K562 (cell line): ENCODE results near the gene FUNDC2. TPM values are rescaled to one million over a fixed set of nuclear protein-coding genes. Genes with fewer than 3 reads are reported as not detected.

Experiments used
- ATAC-seq: fragments of 200-7000 bp; cut with Tn5 transposase; 3 replicates; pipeline ENCODE4 v1.9.1; 2020; ENCODE audit warnings: moderate library complexity
- BruUV-seq: library from RNA; stranded (reverse); fragments of 400-500 nt; replicated peaks from 2 replicates; lab custom pipeline; 2021; lab: Mats Ljungman, UMichigan
- CTCF ChIA-PET: fragments of 300-600 bp; formaldehyde crosslinking; extraction: SDS; loops from one replicate; lab custom pipeline; 2021; ENCODE audit warnings: low intra/inter-chr PET ratio; lab: Yijun Ruan, JAX
- POLR2A ChIA-PET: fragments of 300-600, 350-650 bp; sonication (Branson Sonifier 250); formaldehyde crosslinking; extraction: SDS; loops from one replicate; lab custom pipeline; 2021; ENCODE audit warnings: antibody characterized with exemption, inconsistent platforms; lab: Yijun Ruan, JAX
- DNase-seq, 4 experiments: peaks; one replicate each; pipeline versions ENCODE4 v3.0.0 to v3.0.0-alpha.2; 2011 to 2018; ENCODE audit warnings: low spot score in 3 of 4, mixed read lengths in 3 of 4; ENCODE audit errors: extremely low read depth in 1 of 4
- FAIRE-seq: peaks from 2 replicates; lab custom pipeline; 2011; peaks lifted over from hg19 to GRCh38; lab: Jason Lieb, UNC
- H2AFZ ChIP-seq: 2 replicates; pipeline ENCODE4 v1.6.0; 2011; ENCODE audit warnings: low read depth, low read length, control low read depth, inconsistent platforms
- H3K27ac ChIP-seq: fragments of 200-600 bp; 3 replicates; pipeline ENCODE4 v1.8.0; 2011; ENCODE audit warnings: low read depth, mild to moderate bottlenecking, control low read depth, inconsistent platforms, low read length, moderate library complexity, mixed read lengths; ENCODE audit errors: extremely low read depth
- H3K27me3 ChIP-seq, 2 experiments: fragments of 300-600 bp in 1 of 2; 2 replicates in 1 of 2; 3 replicates in 1 of 2; pipeline versions ENCODE4 v1.6.0 to v1.8.0; 2011; ENCODE audit warnings: inconsistent platforms in 2 of 2, low read length in 2 of 2, mild to moderate bottlenecking in 1 of 2, mixed read lengths in 1 of 2, moderate library complexity in 1 of 2; ENCODE audit not compliant: control insufficient read depth in 2 of 2, insufficient read depth in 2 of 2
- H3K36me3 ChIP-seq: fragments of 300-600 bp; 3 replicates; pipeline ENCODE4 v1.8.0; 2011; ENCODE audit warnings: mild to moderate bottlenecking, low read length, inconsistent platforms; ENCODE audit not compliant: control insufficient read depth, insufficient read depth
- H3K4me1 ChIP-seq, 2 experiments: fragments of 200-600 bp in 1 of 2; replicated peaks in 1 of 2; 2 replicates in 1 of 2; 3 replicates in 1 of 2; pipeline versions ENCODE4 v1.5.1 to v1.8.0; 2011; ENCODE audit warnings: inconsistent platforms in 2 of 2, low read length in 2 of 2, mild to moderate bottlenecking in 1 of 2, mixed read lengths in 1 of 2, moderate library complexity in 1 of 2; ENCODE audit not compliant: control insufficient read depth in 2 of 2, insufficient read depth in 2 of 2
- H3K4me2 ChIP-seq: 2 replicates; pipeline ENCODE4 v1.6.1; 2011; ENCODE audit warnings: low read length, control low read depth, inconsistent platforms, mixed read lengths; ENCODE audit not compliant: insufficient read depth
- H3K4me3 ChIP-seq: fragments of 200-600 bp; sonication (generic), shearing (Covaris generic); 2 replicates; pipeline ENCODE4 v1.5.1; 2016; ENCODE audit warnings: control low read depth, inconsistent platforms
- H3K79me2 ChIP-seq: fragments of 200-600 bp; 3 replicates; pipeline ENCODE4 v1.8.0; 2011; ENCODE audit warnings: low read length, inconsistent platforms; ENCODE audit not compliant: control insufficient read depth, insufficient read depth
- H3K9ac ChIP-seq, 2 experiments: 2 replicates each; pipeline versions ENCODE4 v1.6.0 to v1.6.1; 2011; ENCODE audit warnings: low read depth in 2 of 2, low read length in 2 of 2, control low read depth in 1 of 2, inconsistent platforms in 1 of 2, mild to moderate bottlenecking in 1 of 2, mixed read lengths in 1 of 2; ENCODE audit not compliant: insufficient read depth in 1 of 2
- H3K9me1 ChIP-seq: one replicate; pipeline ENCODE4 v1.6.0; 2011; ENCODE audit warnings: inconsistent platforms, mild to moderate bottlenecking, low read length, moderate library complexity; ENCODE audit not compliant: control insufficient read depth, insufficient read depth
- H3K9me3 ChIP-seq: replicated peaks from 2 replicates; pipeline ENCODE4 v1.5.1; 2011; ENCODE audit warnings: low read depth, low read length, inconsistent platforms; ENCODE audit not compliant: control insufficient read depth, insufficient read depth
- H4K20me1 ChIP-seq: replicated peaks from 2 replicates; pipeline ENCODE4 v1.6.1; 2011; ENCODE audit warnings: low read length, inconsistent platforms, mixed read lengths; ENCODE audit not compliant: control insufficient read depth, insufficient read depth
- FOXP1 ChIP-seq: sonication (generic); formaldehyde crosslinking; IDR thresholded peaks from 2 replicates; pipeline ENCODE4 v1.8.0; 2022; ENCODE audit warnings: mild to moderate bottlenecking, missing genetic modification reagents
- NFXL1 ChIP-seq: fragments of 450-650 bp; formaldehyde crosslinking; IDR thresholded peaks from 2 replicates; pipeline ENCODE4 v1.4.0; 2021; ENCODE audit warnings: mild to moderate bottlenecking
- RUNX1 ChIP-seq: sonication (generic); IDR thresholded peaks from 2 replicates; pipeline ENCODE4 v1.6.1; 2016; ENCODE audit warnings: antibody characterized with exemption, low read depth
- SMC3 ChIP-seq: conservative IDR thresholded peaks from 2 replicates; pipeline ENCODE4 v1.6.1; 2011; ENCODE audit warnings: low read depth, low read length, improper control_type of control experiment; ENCODE audit not compliant: insufficient read depth
- TAF9B ChIP-seq: fragments of 450-650 bp; IDR thresholded peaks from 2 replicates; pipeline ENCODE4 v1.6.1; 2018; ENCODE audit warnings: mild to moderate bottlenecking; ENCODE audit not compliant: partially characterized antibody
- ZNF184 ChIP-seq: sonication (generic); formaldehyde crosslinking; IDR thresholded peaks from 2 replicates; pipeline ENCODE4 v1.5.0; 2020; ENCODE audit warnings: missing genetic modification reagents
- ZNF24 ChIP-seq: fragments of 450-650 bp; IDR thresholded peaks from 2 replicates; pipeline ENCODE4 v1.6.1; 2016
- ZNF41 ChIP-seq: fragments of 250-450 bp; sonication (Bioruptor Pico); conservative IDR thresholded peaks from 2 replicates; pipeline ENCODE4 v1.4.0; 2020; ENCODE audit warnings: mild to moderate bottlenecking
- ZNF695 ChIP-seq: fragments of 450-650 bp; formaldehyde crosslinking; IDR thresholded peaks from 2 replicates; pipeline ENCODE4 v1.4.0; 2020; ENCODE audit warnings: mild to moderate bottlenecking, moderate library complexity
- ZNF766 ChIP-seq: fragments of 200-800 bp; sonication (Bioruptor generic); conservative IDR thresholded peaks from 2 replicates; pipeline ENCODE4 v1.6.1; 2016; ENCODE audit warnings: missing genetic modification characterization, missing compliant biosample characterization
- ZNF778 ChIP-seq: fragments of 450-650 bp; formaldehyde crosslinking; IDR thresholded peaks from 2 replicates; pipeline ENCODE4 v1.4.0; 2020; ENCODE audit warnings: mild to moderate bottlenecking, moderate library complexity
- WGBS: fragments of 100-300 bp; shearing (Covaris generic); methylation state at CpG from one replicate; pipeline ENCODE4 v1.1.6; 2016; ENCODE audit warnings: low coverage, mixed read lengths; ENCODE audit not compliant: insufficient coverage; ENCODE audit errors: missing lambda C conversion rate; 5-methylcytosine and 5-hydroxymethylcytosine counted together
- in situ Hi-C: fragments of 300-500 bp; cut with MboI; formaldehyde crosslinking; loops from 4 replicates; pipeline ENCODE4 v1.15.0; 2018; ENCODE audit warnings: inconsistent platforms, mixed read lengths
- intact Hi-C: fragments of 100-400 bp; cut with micrococcal nuclease; formaldehyde crosslinking; loops from 2 replicates; pipeline ENCODE4 v1.14.2; 2022
- polyA plus RNA-seq, 8 experiments: library from polyadenylated mRNA; depleted of rRNA in 4 of 8; stranded (reverse) in 5 of 8; unstranded in 3 of 8; fragments of >200 nt; fragmentation: Nextera tagmentation in 2 of 8; fragmentation: Illumina TruSeq in 1 of 8; extraction: Ambion mirVana in 2 of 8; extraction: Trizol in 1 of 8; gene quantifications; 2 replicates each; pipeline versions ENCODE4 v1.2.1 to v1.2.3, GENCODE V29; 2011 to 2014; ENCODE audit warnings: inconsistent platforms in 1 of 8, missing spikeins in 1 of 8
- total RNA-seq, 7 experiments: library from RNA; depleted of rRNA in 6 of 7; stranded (reverse); fragments of >200 nt in 6 of 7; fragmentation: Illumina TruSeq in 2 of 7; extraction: Trizol in 2 of 7; gene quantifications; 2 replicates each; pipeline versions ENCODE4 v1.2.1 to v1.2.3, GENCODE V29; 2011 to 2021; ENCODE audit warnings: low replicate concordance in 1 of 7
- TF ChIP-seq, protein P1 (sequence below): fragments of 450-650 bp; formaldehyde crosslinking; IDR thresholded peaks from 2 replicates; pipeline ENCODE4 v1.4.0; 2020; ENCODE audit warnings: mild to moderate bottlenecking, mixed read lengths
- TF ChIP-seq, protein P2 (sequence below): sonication (generic); formaldehyde crosslinking; IDR thresholded peaks from 2 replicates; pipeline ENCODE4 v1.8.0; 2023; ENCODE audit warnings: mild to moderate bottlenecking, missing genetic modification reagents
- TF ChIP-seq, protein P3 (sequence below): fragments of 250-450 bp; sonication (Bioruptor Pico); IDR thresholded peaks from 2 replicates; pipeline ENCODE4 v1.4.0; 2020; ENCODE audit warnings: borderline replicate concordance

Gene FUNDC2
- total and polyA plus RNA-seq, 9 of the 15 experiments (the other 6 are each of a cell fraction or from before 2014, with no cell fraction given): 50.6 to 235 (median 123) TPM

DNA sequence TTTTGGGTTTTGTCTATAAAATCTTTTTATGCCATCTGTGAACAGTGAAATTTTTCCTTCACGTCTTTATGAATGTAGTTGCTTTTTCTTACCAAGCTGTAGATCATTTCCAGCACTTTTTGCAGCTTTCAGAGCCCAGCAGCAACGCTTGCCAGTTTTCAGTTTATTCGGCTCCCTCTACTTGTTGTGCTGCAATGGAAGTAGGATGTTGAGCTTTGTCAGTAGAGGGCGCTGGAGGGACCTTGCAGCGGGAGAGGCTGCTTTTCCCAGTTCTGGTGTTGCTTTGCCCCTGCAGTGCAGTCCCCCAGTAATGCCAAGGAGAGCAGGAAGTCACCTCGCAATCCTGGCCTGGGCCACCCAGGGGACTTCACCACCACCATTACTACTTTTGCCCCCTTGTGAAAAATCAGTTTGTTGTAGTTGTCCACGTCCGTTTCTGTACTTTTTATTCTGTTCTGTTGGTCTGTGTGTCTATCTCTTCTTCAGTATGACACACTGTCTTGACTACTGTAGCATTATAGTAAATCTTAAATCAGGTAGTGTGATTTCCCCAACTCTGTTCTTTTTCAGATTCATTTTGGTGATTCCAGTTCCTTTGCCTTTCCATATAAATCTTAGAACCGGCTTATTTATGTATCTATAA lies 22.5 kb downstream of the FUNDC2 start:
- BruUV-seq: no TSS peak
- peak overlapping the region; percentile 19; the same call in 1 of the 3 replicates for H3K27ac ChIP-seq
- no peak overlapping the region for H3K4me3 ChIP-seq
- peaks cover 0 to 12% of the 10 kb centered on the region in 2 experiments; a peak in 2 of 5 replicates for H3K4me1 ChIP-seq
- peak; percentile 85 for FAIRE-seq
- intact Hi-C loops (no loop called here), in situ Hi-C loops (no loop called here)
- H3K9ac ChIP-seq: no peak overlapping the region
- peaks cover 18% of the 10 kb centered on the region; the same call in 2 of the 3 replicates for H3K79me2 ChIP-seq
- H3K36me3 ChIP-seq: peaks cover 31% of the 10 kb centered on the region; the same call in 2 of the 3 replicates
- 34% methylated on average over 8 of the region's 9 CpGs for WGBS
- ChIA-PET CTCF (interaction anchor here (0.9 kb wide), 1 partner anchor 62 kb away, joined by 3 read pairs; no protein-coding TSS in a partner anchor), POLR2A (interaction anchor here (1.4 kb wide), 1 partner anchor 23 kb away, joined by 3 read pairs; the partner anchor contains the start of gene BRCC3)
- ATAC-seq: peak; percentile 95
- no peaks in the 10 kb centered on the region for H3K9me1 ChIP-seq
- no peak overlapping the region for H3K4me2 ChIP-seq
- DNase-seq: peak; percentile 21 to 80 (median 42)
- 0 out of 2 replicates have a peak overlapping the region, but pooled peaks have one; percentile 2 for H2AFZ ChIP-seq
- no peaks in the 10 kb centered on the region for H3K27me3 ChIP-seq
- H3K9me3 ChIP-seq: no peaks in the 10 kb centered on the region
- H4K20me1 ChIP-seq: 0 out of 2 replicates have a peak, but pooled peaks cover 3% of the 10 kb centered on the region
- TF ChIP-seq, protein P1, sequence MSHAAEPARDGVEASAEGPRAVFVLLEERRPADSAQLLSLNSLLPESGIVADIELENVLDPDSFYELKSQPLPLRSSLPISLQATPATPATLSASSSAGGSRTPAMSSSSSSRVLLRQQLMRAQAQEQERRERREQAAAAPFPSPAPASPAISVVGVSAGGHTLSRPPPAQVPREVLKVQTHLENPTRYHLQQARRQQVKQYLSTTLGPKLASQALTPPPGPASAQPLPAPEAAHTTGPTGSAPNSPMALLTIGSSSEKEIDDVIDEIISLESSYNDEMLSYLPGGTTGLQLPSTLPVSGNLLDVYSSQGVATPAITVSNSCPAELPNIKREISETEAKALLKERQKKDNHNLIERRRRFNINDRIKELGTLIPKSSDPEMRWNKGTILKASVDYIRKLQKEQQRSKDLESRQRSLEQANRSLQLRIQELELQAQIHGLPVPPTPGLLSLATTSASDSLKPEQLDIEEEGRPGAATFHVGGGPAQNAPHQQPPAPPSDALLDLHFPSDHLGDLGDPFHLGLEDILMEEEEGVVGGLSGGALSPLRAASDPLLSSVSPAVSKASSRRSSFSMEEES: no peak
- TF ChIP-seq ZNF778 (CRISPR knock-in tag) (no peak), ZNF184 (CRISPR knock-in tag) (no peak), ZNF695 (CRISPR knock-in tag) (no peak), TAF9B (no peak), ZNF766 (no peak), ZNF24 (no peak), FOXP1 (no peak), SMC3 (0 out of 2 replicates have a peak, but pooled peaks have one; percentile 18), RUNX1 (no peak), ZNF41 (CRISPR knock-in tag) (no peak), NFXL1 (CRISPR knock-in tag) (no peak)
- TF ChIP-seq, protein P2, sequence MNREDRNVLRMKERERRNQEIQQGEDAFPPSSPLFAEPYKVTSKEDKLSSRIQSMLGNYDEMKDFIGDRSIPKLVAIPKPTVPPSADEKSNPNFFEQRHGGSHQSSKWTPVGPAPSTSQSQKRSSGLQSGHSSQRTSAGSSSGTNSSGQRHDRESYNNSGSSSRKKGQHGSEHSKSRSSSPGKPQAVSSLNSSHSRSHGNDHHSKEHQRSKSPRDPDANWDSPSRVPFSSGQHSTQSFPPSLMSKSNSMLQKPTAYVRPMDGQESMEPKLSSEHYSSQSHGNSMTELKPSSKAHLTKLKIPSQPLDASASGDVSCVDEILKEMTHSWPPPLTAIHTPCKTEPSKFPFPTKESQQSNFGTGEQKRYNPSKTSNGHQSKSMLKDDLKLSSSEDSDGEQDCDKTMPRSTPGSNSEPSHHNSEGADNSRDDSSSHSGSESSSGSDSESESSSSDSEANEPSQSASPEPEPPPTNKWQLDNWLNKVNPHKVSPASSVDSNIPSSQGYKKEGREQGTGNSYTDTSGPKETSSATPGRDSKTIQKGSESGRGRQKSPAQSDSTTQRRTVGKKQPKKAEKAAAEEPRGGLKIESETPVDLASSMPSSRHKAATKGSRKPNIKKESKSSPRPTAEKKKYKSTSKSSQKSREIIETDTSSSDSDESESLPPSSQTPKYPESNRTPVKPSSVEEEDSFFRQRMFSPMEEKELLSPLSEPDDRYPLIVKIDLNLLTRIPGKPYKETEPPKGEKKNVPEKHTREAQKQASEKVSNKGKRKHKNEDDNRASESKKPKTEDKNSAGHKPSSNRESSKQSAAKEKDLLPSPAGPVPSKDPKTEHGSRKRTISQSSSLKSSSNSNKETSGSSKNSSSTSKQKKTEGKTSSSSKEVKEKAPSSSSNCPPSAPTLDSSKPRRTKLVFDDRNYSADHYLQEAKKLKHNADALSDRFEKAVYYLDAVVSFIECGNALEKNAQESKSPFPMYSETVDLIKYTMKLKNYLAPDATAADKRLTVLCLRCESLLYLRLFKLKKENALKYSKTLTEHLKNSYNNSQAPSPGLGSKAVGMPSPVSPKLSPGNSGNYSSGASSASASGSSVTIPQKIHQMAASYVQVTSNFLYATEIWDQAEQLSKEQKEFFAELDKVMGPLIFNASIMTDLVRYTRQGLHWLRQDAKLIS (CRISPR knock-in tag): no peak
- TF ChIP-seq, protein P3, sequence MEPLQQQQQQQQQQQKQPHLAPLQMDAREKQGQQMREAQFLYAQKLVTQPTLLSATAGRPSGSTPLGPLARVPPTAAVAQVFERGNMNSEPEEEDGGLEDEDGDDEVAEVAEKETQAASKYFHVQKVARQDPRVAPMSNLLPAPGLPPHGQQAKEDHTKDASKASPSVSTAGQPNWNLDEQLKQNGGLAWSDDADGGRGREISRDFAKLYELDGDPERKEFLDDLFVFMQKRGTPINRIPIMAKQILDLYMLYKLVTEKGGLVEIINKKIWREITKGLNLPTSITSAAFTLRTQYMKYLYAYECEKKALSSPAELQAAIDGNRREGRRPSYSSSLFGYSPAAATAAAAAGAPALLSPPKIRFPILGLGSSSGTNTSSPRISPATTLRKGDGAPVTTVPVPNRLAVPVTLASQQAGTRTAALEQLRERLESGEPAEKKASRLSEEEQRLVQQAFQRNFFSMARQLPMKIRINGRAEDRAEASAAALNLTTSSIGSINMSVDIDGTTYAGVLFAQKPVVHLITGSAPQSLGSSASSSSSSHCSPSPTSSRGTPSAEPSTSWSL (CRISPR knock-in tag): no peak
